K562 (cell line): ENCODE data around the gene PLEKHM1. TPM values are rescaled to one million over a fixed set of nuclear protein-coding genes. Genes with fewer than 3 reads are reported as not detected.
A peak's percentile ranks its signal among the peaks of the same experiment; 100 is the strongest.
"Not testable (repeated sequence)": the region's sequence is repeated elsewhere in the genome, so short reads cannot be mapped to it uniquely, and the experiment has no call there.

Experiments used
- ATAC-seq: fragments of 200-7000 bp; cut with Tn5 transposase; 3 replicates; pipeline ENCODE4 v1.9.1; 2020; ENCODE audit warnings: moderate library complexity
- BruUV-seq: library from RNA; stranded (reverse); fragments of 400-500 nt; replicated peaks from 2 replicates; lab custom pipeline; 2021; lab: Mats Ljungman, UMichigan
- CTCF ChIA-PET: fragments of 300-600 bp; formaldehyde crosslinking; extraction: SDS; loops from one replicate; lab custom pipeline; 2021; ENCODE audit warnings: low intra/inter-chr PET ratio; lab: Yijun Ruan, JAX
- POLR2A ChIA-PET: fragments of 300-600, 350-650 bp; sonication (Branson Sonifier 250); formaldehyde crosslinking; extraction: SDS; loops from one replicate; lab custom pipeline; 2021; ENCODE audit warnings: antibody characterized with exemption, inconsistent platforms; lab: Yijun Ruan, JAX
- DNase-seq, 4 experiments: peaks; one replicate each; pipeline versions ENCODE4 v3.0.0 to v3.0.0-alpha.2; 2011 to 2018; ENCODE audit warnings: low spot score in 3 of 4, mixed read lengths in 3 of 4; ENCODE audit errors: extremely low read depth in 1 of 4
- FAIRE-seq: peaks from 2 replicates; lab custom pipeline; 2011; peaks lifted over from hg19 to GRCh38; lab: Jason Lieb, UNC
- H2AFZ ChIP-seq: 2 replicates; pipeline ENCODE4 v1.6.0; 2011; ENCODE audit warnings: low read depth, low read length, control low read depth, inconsistent platforms
- H3K27ac ChIP-seq: fragments of 200-600 bp; 3 replicates; pipeline ENCODE4 v1.8.0; 2011; ENCODE audit warnings: low read depth, mild to moderate bottlenecking, control low read depth, inconsistent platforms, low read length, moderate library complexity, mixed read lengths; ENCODE audit errors: extremely low read depth
- H3K27me3 ChIP-seq, 2 experiments: fragments of 300-600 bp in 1 of 2; 2 replicates in 1 of 2; 3 replicates in 1 of 2; pipeline versions ENCODE4 v1.6.0 to v1.8.0; 2011; ENCODE audit warnings: inconsistent platforms in 2 of 2, low read length in 2 of 2, mild to moderate bottlenecking in 1 of 2, mixed read lengths in 1 of 2, moderate library complexity in 1 of 2; ENCODE audit not compliant: control insufficient read depth in 2 of 2, insufficient read depth in 2 of 2
- H3K36me3 ChIP-seq: fragments of 300-600 bp; 3 replicates; pipeline ENCODE4 v1.8.0; 2011; ENCODE audit warnings: mild to moderate bottlenecking, low read length, inconsistent platforms; ENCODE audit not compliant: control insufficient read depth, insufficient read depth
- H3K4me1 ChIP-seq, 2 experiments: fragments of 200-600 bp in 1 of 2; replicated peaks in 1 of 2; 2 replicates in 1 of 2; 3 replicates in 1 of 2; pipeline versions ENCODE4 v1.5.1 to v1.8.0; 2011; ENCODE audit warnings: inconsistent platforms in 2 of 2, low read length in 2 of 2, mild to moderate bottlenecking in 1 of 2, mixed read lengths in 1 of 2, moderate library complexity in 1 of 2; ENCODE audit not compliant: control insufficient read depth in 2 of 2, insufficient read depth in 2 of 2
- H3K4me2 ChIP-seq: 2 replicates; pipeline ENCODE4 v1.6.1; 2011; ENCODE audit warnings: low read length, control low read depth, inconsistent platforms, mixed read lengths; ENCODE audit not compliant: insufficient read depth
- H3K4me3 ChIP-seq: fragments of 200-600 bp; sonication (generic), shearing (Covaris generic); 2 replicates; pipeline ENCODE4 v1.5.1; 2016; ENCODE audit warnings: control low read depth, inconsistent platforms
- H3K79me2 ChIP-seq: fragments of 200-600 bp; 3 replicates; pipeline ENCODE4 v1.8.0; 2011; ENCODE audit warnings: low read length, inconsistent platforms; ENCODE audit not compliant: control insufficient read depth, insufficient read depth
- H3K9ac ChIP-seq, 2 experiments: 2 replicates each; pipeline versions ENCODE4 v1.6.0 to v1.6.1; 2011; ENCODE audit warnings: low read depth in 2 of 2, low read length in 2 of 2, control low read depth in 1 of 2, inconsistent platforms in 1 of 2, mild to moderate bottlenecking in 1 of 2, mixed read lengths in 1 of 2; ENCODE audit not compliant: insufficient read depth in 1 of 2
- H3K9me1 ChIP-seq: one replicate; pipeline ENCODE4 v1.6.0; 2011; ENCODE audit warnings: inconsistent platforms, mild to moderate bottlenecking, low read length, moderate library complexity; ENCODE audit not compliant: control insufficient read depth, insufficient read depth
- H3K9me3 ChIP-seq: replicated peaks from 2 replicates; pipeline ENCODE4 v1.5.1; 2011; ENCODE audit warnings: low read depth, low read length, inconsistent platforms; ENCODE audit not compliant: control insufficient read depth, insufficient read depth
- H4K20me1 ChIP-seq: replicated peaks from 2 replicates; pipeline ENCODE4 v1.6.1; 2011; ENCODE audit warnings: low read length, inconsistent platforms, mixed read lengths; ENCODE audit not compliant: control insufficient read depth, insufficient read depth
- WGBS: fragments of 100-300 bp; shearing (Covaris generic); methylation state at CpG from one replicate; pipeline ENCODE4 v1.1.6; 2016; ENCODE audit warnings: low coverage, mixed read lengths; ENCODE audit not compliant: insufficient coverage; ENCODE audit errors: missing lambda C conversion rate; 5-methylcytosine and 5-hydroxymethylcytosine counted together
- in situ Hi-C: fragments of 300-500 bp; cut with MboI; formaldehyde crosslinking; loops from 4 replicates; pipeline ENCODE4 v1.15.0; 2018; ENCODE audit warnings: inconsistent platforms, mixed read lengths
- intact Hi-C: fragments of 100-400 bp; cut with micrococcal nuclease; formaldehyde crosslinking; loops from 2 replicates; pipeline ENCODE4 v1.14.2; 2022
- polyA plus RNA-seq, 8 experiments: library from polyadenylated mRNA; depleted of rRNA in 4 of 8; stranded (reverse) in 5 of 8; unstranded in 3 of 8; fragments of >200 nt; fragmentation: Nextera tagmentation in 2 of 8; fragmentation: Illumina TruSeq in 1 of 8; extraction: Ambion mirVana in 2 of 8; extraction: Trizol in 1 of 8; gene quantifications; 2 replicates each; pipeline versions ENCODE4 v1.2.1 to v1.2.3, GENCODE V29; 2011 to 2014; ENCODE audit warnings: inconsistent platforms in 1 of 8, missing spikeins in 1 of 8
- total RNA-seq, 7 experiments: library from RNA; depleted of rRNA in 6 of 7; stranded (reverse); fragments of >200 nt in 6 of 7; fragmentation: Illumina TruSeq in 2 of 7; extraction: Trizol in 2 of 7; gene quantifications; 2 replicates each; pipeline versions ENCODE4 v1.2.1 to v1.2.3, GENCODE V29; 2011 to 2021; ENCODE audit warnings: low replicate concordance in 1 of 7

Gene PLEKHM1
- total and polyA plus RNA-seq, 9 of the 15 experiments (the other 6 are each of a cell fraction or from before 2014, with no cell fraction given), result 0.13 to 23.3 (median 5.7) TPM

DNA sequence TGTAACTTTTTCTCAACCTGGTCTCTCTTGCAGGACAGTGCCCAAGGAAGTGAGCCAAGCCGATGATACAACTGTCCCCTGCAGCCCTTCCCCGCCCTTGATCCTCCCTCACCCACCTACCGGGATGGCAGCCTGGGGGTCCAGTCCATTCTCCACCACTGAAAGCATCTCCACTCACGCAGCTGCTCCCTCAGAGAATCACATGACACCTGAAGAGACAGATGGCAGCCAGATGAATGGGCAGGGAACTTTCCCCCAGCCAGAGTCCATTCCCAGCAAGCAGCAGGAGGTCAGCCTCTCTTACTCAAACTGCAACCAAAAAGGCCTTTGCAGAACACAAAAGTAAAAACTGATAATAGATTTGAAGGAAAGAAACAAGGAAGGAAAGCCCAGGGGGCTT is 8.2 kb downstream of the PLEKHM1 start:
- H3K4me3 ChIP-seq, H3K4me2 ChIP-seq, H3K9ac ChIP-seq, H3K9me1 ChIP-seq, H2AFZ ChIP-seq, in situ Hi-C loops, ATAC-seq, H3K9me3 ChIP-seq, H4K20me1 ChIP-seq, H3K79me2 ChIP-seq, intact Hi-C loops, DNase-seq, H3K27me3 ChIP-seq, H3K27ac ChIP-seq, CTCF ChIA-PET, BruUV-seq, H3K4me1 ChIP-seq, POLR2A ChIA-PET, FAIRE-seq, H3K36me3 ChIP-seq: not testable (repeated sequence)
- WGBS, result no CpG with 5 or more reads among the region's 4 CpGs

DNA sequence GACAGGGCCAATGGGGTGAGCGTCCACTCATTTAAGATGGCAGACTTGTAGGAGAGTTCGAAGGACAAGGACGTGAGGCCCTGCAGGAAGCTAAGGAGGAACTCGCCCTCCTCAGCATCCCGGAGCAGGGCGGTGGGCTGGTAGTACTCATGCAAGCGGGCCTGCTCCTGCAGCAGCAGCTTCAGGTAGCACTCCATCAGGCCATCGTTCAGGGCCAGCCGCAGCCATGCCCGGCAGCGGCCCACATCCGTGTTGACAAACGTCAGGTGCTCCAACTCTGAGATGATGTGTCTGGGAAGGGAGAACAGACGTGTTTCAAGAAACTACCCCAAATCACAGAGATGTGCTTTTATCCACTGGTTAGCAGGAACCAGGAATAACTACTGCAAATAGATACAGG is 15.1 kb downstream of the PLEKHM1 start:
- H3K9ac ChIP-seq, DNase-seq, H4K20me1 ChIP-seq, H3K4me2 ChIP-seq, intact Hi-C loops, H3K27me3 ChIP-seq, H3K4me3 ChIP-seq, ATAC-seq, H2AFZ ChIP-seq, H3K27ac ChIP-seq, H3K4me1 ChIP-seq, BruUV-seq, CTCF ChIA-PET, POLR2A ChIA-PET, H3K36me3 ChIP-seq, H3K9me1 ChIP-seq, FAIRE-seq, H3K79me2 ChIP-seq, in situ Hi-C loops, H3K9me3 ChIP-seq: not testable (repeated sequence)
- WGBS, result 88% methylated on average over 10 of the region's 14 CpGs

DNA sequence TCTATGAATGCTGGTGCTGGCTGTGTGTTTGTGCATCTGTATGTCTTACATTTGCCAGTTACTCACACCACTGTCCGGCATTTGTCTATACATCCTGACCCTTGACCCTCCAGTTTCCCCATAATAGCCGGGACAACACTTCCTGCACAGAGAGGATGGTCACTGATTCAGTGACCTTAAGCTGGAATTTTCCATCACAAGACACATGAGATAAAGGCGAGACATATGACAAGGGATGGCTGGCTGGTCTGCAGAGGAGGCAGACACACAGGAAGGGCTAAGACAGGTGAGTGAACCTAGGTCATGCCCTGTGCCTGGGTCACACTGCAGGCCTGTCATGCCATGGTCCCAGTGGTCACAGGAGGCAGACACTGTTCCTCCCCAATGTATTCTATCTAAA is 18.3 kb downstream of the PLEKHM1 start:
- 85% methylated on average over 3 of the region's 3 CpGs for WGBS
- H3K79me2 ChIP-seq, H3K4me2 ChIP-seq, H3K27ac ChIP-seq, H3K9me3 ChIP-seq, BruUV-seq, H3K36me3 ChIP-seq, intact Hi-C loops, ATAC-seq, H3K9ac ChIP-seq, H2AFZ ChIP-seq, H4K20me1 ChIP-seq, H3K27me3 ChIP-seq, in situ Hi-C loops, POLR2A ChIA-PET, H3K4me3 ChIP-seq, CTCF ChIA-PET, H3K9me1 ChIP-seq, H3K4me1 ChIP-seq, FAIRE-seq: not testable (repeated sequence)
- peak in 1 of 4 experiments; percentile 1 for DNase-seq

DNA sequence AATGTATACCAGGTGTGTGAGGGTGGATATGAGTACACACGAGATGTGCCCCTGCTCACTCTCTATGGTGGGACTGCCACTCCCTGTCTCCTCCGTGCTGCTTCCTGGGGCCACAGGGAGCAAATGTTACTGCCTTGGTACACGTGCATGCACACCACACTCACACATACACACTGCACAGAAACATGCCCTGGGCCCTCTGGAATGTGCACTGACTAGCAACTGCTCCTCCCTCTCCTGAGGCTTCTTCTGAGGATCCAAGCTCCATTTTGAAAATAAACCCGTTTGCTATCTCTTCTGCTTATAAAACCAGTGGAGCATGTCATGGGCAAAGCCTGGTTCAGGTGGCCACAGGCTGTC is 21.3 kb downstream of the PLEKHM1 start:
- H3K27me3 ChIP-seq, DNase-seq, BruUV-seq, H3K9me1 ChIP-seq, H4K20me1 ChIP-seq, H3K27ac ChIP-seq, H3K4me1 ChIP-seq, CTCF ChIA-PET, intact Hi-C loops, H2AFZ ChIP-seq, in situ Hi-C loops, ATAC-seq, H3K4me2 ChIP-seq, H3K36me3 ChIP-seq, H3K4me3 ChIP-seq, H3K79me2 ChIP-seq, H3K9me3 ChIP-seq, FAIRE-seq, H3K9ac ChIP-seq, POLR2A ChIA-PET: not testable (repeated sequence)
- WGBS, result 25% methylated on average over 4 of the region's 4 CpGs
